PC-3 (cell line): ENCODE measurements around the gene FBN2.

Experiments
- EZH2 ChIP-seq: fragments of 300-600 bp; sonication (generic); IDR thresholded peaks from one replicate; pipeline ENCODE4 v1.6.1; 2017; ENCODE audit warnings: antibody characterized with exemption, mild to moderate bottlenecking, low read length; ENCODE audit not compliant: unreplicated experiment
- TF ChIP-seq, protein P1 (sequence below): fragments of 300-600 bp; sonication (generic); conservative IDR thresholded peaks from 2 replicates; pipeline ENCODE4 v1.5.1; 2017; ENCODE audit warnings: antibody characterized with exemption, low read depth, mild to moderate bottlenecking, low read length

DNA sequence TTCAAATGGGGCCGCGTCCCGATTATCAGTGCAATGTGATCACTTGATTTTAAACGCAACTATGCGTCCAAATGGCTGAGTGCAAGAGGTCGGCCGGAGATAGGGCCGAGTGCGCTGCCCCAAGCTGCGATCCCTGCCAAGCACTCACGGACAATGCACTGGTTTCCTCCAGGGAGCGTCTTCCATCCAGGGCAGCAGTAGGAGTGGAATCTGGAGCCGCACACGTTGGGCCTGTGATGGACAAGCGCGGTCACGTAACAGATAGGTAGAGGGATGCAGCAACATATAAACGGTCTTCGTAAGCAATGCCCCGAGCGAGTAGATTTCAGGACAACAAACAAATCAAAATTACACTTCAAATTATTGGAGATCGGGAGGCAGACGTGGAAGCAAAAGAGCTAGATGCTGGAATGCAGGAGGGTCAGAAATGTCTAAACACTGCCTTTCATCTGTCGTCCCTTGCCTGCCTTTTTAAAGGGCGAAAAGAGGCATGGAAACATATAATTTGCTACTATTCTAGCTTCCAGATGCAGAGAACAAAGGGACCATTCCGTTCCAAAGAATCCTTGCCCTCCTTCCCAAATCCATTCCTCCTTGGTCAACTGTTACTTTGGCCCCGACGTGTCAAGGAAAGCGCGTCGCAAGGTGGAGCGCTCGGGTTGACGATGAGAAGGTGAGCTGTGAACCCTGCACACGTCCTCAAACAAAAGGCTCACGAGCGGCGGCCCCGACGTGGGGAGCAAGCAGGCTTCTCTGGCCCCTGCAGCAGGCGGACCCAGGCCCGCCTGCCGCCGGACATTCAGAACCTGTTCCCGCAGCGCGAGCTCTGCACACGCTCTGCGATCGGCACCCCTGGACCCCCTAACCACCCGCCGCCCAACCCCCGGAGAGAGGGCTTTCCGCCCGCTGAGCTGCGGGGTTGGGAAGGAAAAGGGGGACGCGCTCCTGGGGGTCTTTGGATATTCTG is 1.5 kb downstream of the FBN2 start:
- TF ChIP-seq, protein P1, sequence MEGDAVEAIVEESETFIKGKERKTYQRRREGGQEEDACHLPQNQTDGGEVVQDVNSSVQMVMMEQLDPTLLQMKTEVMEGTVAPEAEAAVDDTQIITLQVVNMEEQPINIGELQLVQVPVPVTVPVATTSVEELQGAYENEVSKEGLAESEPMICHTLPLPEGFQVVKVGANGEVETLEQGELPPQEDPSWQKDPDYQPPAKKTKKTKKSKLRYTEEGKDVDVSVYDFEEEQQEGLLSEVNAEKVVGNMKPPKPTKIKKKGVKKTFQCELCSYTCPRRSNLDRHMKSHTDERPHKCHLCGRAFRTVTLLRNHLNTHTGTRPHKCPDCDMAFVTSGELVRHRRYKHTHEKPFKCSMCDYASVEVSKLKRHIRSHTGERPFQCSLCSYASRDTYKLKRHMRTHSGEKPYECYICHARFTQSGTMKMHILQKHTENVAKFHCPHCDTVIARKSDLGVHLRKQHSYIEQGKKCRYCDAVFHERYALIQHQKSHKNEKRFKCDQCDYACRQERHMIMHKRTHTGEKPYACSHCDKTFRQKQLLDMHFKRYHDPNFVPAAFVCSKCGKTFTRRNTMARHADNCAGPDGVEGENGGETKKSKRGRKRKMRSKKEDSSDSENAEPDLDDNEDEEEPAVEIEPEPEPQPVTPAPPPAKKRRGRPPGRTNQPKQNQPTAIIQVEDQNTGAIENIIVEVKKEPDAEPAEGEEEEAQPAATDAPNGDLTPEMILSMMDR = no peak
- no peak for TF ChIP-seq EZH2
